Kidney epithelial cell (primary cell): ENCODE results near the gene ZNF837. TPM values are rescaled to one million over a fixed set of nuclear protein-coding genes. Genes with fewer than 3 reads are reported as not detected.

Experiments used
- DNase-seq: peaks from one replicate; pipeline ENCODE4 v3.0.0-alpha.2; 2010; ENCODE audit warnings: low read depth
- H3K27me3 ChIP-seq: 2 replicates; pipeline ENCODE4 v1.6.0; 2011; ENCODE audit warnings: low read length; ENCODE audit not compliant: control insufficient read depth, insufficient read depth
- H3K36me3 ChIP-seq: 2 replicates; pipeline ENCODE4 v1.5.1; 2011; ENCODE audit warnings: low read length; ENCODE audit not compliant: control insufficient read depth, insufficient read depth
- H3K4me3 ChIP-seq: 2 replicates; pipeline ENCODE4 v1.5.1; 2011; ENCODE audit warnings: low read depth, mild to moderate bottlenecking, control low read depth, low read length
- total RNA-seq: library from RNA; depleted of rRNA; stranded (reverse); fragments of >200 nt; gene quantifications from 2 replicates; pipeline ENCODE4 v1.2.3, GENCODE V29; 2015
- TF ChIP-seq, protein P1 (sequence below): IDR thresholded peaks from 2 replicates; pipeline ENCODE4 v1.5.1; 2011; ENCODE audit warnings: mild to moderate bottlenecking, moderate library complexity, low read length, control low read depth, inconsistent platforms; ENCODE audit not compliant: insufficient read depth, poor library complexity, severe bottlenecking

ZNF837 gene
- total RNA-seq, 1 donor from 2014 or later = 4.3 TPM

DNA sequence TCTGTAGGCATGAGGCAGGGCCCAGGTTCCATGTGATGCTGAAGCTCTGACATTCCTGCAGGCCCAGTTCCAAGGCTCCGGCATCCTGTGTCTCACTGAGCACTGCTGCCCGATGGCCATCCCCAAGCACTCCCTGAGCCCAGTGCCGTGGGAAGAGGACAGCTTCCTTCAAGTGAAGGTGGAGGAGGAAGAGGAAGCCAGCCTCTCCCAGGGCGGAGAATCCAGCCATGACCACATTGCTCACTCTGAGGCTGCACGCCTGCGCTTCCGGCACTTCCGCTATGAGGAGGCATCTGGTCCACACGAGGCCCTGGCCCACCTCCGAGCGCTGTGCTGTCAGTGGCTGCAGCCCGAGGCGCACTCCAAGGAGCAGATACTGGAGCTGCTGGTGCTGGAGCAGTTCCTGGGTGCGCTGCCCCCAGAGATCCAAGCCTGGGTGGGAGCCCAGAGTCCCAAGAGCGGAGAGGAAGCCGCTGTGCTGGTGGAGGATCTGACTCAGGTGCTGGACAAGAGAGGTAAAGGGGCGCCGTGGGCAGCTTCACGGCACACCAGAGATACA, 46.1 kb downstream of the ZNF837 start:
- TF ChIP-seq, protein P1, sequence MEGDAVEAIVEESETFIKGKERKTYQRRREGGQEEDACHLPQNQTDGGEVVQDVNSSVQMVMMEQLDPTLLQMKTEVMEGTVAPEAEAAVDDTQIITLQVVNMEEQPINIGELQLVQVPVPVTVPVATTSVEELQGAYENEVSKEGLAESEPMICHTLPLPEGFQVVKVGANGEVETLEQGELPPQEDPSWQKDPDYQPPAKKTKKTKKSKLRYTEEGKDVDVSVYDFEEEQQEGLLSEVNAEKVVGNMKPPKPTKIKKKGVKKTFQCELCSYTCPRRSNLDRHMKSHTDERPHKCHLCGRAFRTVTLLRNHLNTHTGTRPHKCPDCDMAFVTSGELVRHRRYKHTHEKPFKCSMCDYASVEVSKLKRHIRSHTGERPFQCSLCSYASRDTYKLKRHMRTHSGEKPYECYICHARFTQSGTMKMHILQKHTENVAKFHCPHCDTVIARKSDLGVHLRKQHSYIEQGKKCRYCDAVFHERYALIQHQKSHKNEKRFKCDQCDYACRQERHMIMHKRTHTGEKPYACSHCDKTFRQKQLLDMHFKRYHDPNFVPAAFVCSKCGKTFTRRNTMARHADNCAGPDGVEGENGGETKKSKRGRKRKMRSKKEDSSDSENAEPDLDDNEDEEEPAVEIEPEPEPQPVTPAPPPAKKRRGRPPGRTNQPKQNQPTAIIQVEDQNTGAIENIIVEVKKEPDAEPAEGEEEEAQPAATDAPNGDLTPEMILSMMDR = no peak
- Histone ChIP-seq H3K4me3 (no peak overlapping the region), H3K36me3 (peaks cover 2% of the 10 kb centered on the region), H3K27me3 (no peaks in the 10 kb centered on the region)
- no peak for DNase-seq

DNA sequence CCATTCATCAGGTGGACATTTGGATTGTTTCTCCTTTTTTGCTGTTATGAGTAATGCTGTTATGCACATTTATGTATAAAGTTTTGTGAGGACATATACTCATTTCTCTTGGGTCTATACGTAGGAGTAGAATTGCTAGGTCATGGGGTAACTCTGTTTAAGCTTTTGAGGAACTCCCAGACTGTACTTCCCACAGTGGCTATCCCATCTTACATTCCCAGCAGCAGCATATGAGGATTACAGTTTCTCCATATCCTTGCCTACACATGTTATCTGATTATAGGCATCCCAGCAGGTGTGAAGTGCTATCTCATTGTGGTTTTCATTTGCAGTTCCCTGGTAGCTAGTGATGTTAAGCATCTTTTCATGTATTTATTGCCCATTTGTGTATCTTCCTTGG, 48.1 kb downstream of the ZNF837 start:
- no peaks in the 10 kb centered on the region for H3K27me3 ChIP-seq
- DNase-seq = no peak
- TF ChIP-seq, protein P1 = no peak

DNA sequence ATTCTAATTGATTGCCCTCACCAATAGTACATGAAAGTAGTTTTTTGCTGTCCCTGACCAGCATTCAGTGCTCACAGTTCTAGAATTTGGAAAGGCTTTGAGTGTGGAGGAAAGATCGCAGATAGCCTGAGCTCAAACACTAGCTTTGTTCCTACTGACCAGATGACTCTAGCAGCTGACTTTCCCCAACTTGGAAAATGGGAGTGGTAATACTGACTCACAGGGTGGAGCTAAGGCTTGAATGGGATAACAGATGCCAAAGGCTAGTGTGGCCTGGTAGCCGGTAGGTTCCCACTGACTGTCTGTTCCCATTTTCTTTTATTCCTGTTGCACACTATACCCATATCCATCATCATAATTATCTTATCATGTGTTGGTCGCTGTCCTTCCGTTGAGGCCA, 50.4 kb downstream of the ZNF837 start:
- no peaks in the 10 kb centered on the region for H3K27me3 ChIP-seq
- no peak for DNase-seq
- H3K4me3 ChIP-seq = no peak overlapping the region
- TF ChIP-seq, protein P1 = no peak
- no peaks in the 10 kb centered on the region for H3K36me3 ChIP-seq

More for the DNA sequence above, 48.1 kb downstream of the ZNF837 start:
- Histone ChIP-seq H3K36me3 (no peaks in the 10 kb centered on the region), H3K4me3 (no peak overlapping the region)

DNA sequence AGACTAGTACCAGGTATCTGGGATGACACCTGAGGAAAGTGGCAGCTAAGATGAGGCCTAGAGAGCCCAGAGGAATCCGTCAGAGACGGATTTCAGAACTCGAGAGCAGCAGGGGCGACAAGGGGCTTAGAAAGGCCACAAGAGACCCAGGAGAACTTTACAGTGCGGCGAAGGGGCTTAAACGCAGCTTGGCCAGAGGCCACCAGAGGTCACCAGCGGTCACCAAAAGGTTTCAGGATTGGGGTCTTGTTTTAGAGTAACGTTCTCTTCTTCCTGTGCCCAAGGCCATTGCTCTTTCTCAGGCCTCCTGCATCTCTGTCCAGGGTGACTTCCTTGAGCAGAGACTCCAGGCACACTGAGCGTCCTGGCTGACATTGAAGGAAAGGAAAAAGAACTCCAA, 51.8 kb downstream of the ZNF837 start:
- no peak for DNase-seq
- H3K36me3 ChIP-seq = no peaks in the 10 kb centered on the region
- TF ChIP-seq, protein P1 = no peak
- H3K4me3 ChIP-seq = no peak overlapping the region
- no peaks in the 10 kb centered on the region for H3K27me3 ChIP-seq

DNA sequence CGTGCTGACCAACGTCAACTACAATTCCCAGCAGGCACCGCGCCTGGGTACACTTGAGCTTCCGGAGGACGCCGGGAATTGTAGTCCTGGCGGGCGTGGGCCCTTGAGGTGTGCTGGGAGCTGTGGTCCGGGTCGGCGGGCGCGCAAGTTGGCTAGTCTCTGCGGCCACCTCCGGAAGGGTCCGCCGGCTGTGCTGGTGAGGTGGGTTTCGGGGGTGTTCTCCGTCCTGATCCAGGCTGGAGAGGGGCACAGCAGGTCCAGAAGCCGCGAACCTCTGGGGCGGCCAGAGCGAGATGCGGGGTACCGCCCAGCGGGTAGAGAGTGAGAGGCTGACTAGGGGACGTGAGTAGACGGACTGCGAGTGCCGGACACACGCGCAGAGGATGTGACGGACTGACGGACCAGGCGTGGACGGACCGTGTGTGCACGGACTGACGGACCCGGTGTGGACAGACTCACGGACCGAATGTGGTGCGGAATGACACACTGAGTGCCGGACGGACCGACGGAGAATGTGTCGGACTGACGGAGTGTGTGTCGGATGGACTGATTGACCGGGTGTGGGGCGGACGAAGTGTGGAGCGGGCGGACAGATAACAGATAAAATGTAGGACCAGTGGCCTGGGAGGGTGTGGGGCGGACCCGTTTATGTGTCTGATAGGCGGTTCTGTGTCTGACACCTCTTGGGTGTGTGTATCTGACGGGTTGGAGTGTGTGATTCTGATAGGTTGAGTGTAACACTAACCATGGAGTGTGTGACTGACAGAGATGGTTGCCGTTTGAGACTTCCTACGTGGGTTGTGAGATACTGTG, 53.7 kb downstream of the ZNF837 start, which contains the start of gene ZSCAN22:
ZSCAN22 (plus strand) TSS at position 81 of the 813 bp plus-strand sequence. CDS start 7,809 bp downstream, outside the sequence.
- TF ChIP-seq, protein P1 = no peak

More for the DNA sequence above, 53.7 kb downstream of the ZNF837 start, which contains the start of gene ZSCAN22:
- Histone ChIP-seq H3K36me3 (no peaks in the 10 kb centered on the region), H3K4me3 (peak within 1 kb of the TSS; percentile 64), H3K27me3 (no peaks in the 10 kb centered on the region)
- peak; percentile 87 for DNase-seq
